LNCaP clone FGC (cell line): ENCODE data around the gene NELFCD.
A peak's percentile ranks its signal among the peaks of the same experiment; 100 is the strongest.
"Not testable (repeated sequence)": the region's sequence is repeated elsewhere in the genome, so short reads cannot be mapped to it uniquely, and the experiment has no call there.

Experiments used
- DNase-seq: peaks from one replicate; pipeline ENCODE4 v3.0.0-alpha.2; 2011; ENCODE audit warnings: low read depth
- H3K4me3 ChIP-seq: 2 replicates; pipeline ENCODE4 v1.5.1; 2011; ENCODE audit warnings: mild to moderate bottlenecking, low read depth, low read length, control low read depth
- CTCF ChIP-seq: IDR thresholded peaks from 2 replicates; pipeline ENCODE4 v1.5.1; 2012; ENCODE audit warnings: mild to moderate bottlenecking; ENCODE audit not compliant: control insufficient read depth, insufficient read depth; ENCODE audit errors: extremely low read depth

NELFCD gene

GRCh38 chr20:58982406-58983114, 1.5 kb downstream of the NELFCD start:
- no peak for DNase-seq
- peak overlapping the region; percentile 78 for H3K4me3 ChIP-seq

GRCh38 chr20:58983115-58983468, 2.0 kb downstream of the NELFCD start:
- not testable (repeated sequence) for DNase-seq, H3K4me3 ChIP-seq

More at GRCh38 chr20:58982406-58983114, 1.5 kb downstream of the NELFCD start:
- TF ChIP-seq CTCF, result no peak

- H3K4me3 ChIP-seq, result no peak overlapping the region
- TF ChIP-seq CTCF, result no peak
- DNase-seq, result no peak
Measured at GRCh38 chr20:58984691-58985090, 3.6 kb downstream of the NELFCD start.

- DNase-seq, result no peak
- TF ChIP-seq CTCF, result no peak
- no peak overlapping the region for H3K4me3 ChIP-seq
Measured at GRCh38 chr20:58985656-58986055, 4.6 kb downstream of the NELFCD start.

DNA sequence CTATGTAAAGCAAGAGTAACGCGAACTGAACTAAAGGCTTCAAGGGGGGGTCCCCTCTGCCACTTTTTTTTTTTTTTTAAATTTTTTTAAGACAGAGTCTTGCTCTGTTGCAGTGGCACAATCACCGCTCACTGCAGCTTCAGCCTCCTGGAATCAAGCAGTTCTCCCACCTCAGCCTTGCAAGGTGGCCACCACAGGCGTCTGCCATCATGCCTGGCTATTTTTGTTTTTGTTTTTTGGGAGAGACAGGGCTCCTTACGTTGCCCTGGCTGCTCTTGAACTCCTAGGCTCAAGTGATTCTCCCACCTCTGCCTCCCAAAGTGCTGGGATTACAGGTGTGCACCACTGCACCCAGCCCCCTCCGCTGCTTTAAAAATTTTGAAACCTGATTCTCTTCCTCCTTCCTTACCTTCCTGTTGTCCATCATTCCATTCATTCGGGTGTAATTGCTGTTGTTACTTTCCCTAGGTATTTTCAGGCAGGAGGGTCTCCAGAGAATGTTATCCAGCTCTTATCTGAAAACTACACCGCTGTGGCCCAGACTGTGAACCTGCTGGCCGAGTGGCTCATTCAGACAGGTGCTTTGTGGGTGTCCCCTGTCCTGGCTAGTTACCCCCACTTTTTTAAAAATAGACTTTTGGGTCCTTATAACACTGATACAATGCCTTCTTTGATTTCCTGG, 5.4 kb downstream of the NELFCD start:
- no peak for DNase-seq
- no peak overlapping the region for H3K4me3 ChIP-seq
- TF ChIP-seq CTCF, result no peak

- no peak overlapping the region for H3K4me3 ChIP-seq
- TF ChIP-seq CTCF, result no peak
- no peak for DNase-seq
Measured at GRCh38 chr20:58986968-58987517, 6.0 kb downstream of the NELFCD start.

DNA sequence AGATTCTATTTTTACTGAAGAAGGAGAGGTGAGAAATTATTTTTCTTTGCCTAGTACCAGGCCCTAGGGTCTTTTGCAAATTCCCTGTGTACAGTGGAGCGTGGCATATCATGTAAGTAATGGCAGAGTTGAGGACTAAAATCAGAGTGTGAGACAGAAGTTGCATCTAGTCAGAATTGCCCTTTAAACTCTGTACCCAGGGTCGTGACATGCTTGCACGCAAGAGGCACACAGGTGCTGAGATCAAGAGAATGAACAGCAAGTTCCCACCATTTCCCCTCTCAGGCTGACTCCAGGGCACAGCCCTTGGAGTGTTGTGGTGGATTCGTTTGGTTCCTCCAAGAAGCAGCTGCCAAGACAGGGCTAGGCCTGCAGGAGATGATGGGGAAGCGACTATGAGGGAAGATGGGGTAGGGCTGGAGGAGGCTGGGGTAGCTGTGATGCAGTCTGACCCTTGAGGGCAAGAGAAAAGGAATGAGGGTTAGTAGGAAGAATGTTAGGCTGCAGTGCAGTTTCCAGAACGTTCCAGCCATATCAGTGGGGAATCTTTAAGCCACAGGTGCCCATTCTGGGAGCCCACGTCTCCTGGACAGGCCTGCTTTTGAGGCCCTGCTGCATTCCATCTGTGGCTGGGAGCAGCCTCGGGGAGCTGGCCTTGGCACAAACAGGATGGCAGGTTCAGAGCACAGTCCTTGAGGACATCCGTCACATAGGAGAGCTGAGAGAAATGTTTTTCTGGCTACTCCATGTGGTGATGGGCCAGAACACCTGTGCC, 6.9 kb downstream of the NELFCD start:
- no peak for DNase-seq
- no peak for TF ChIP-seq CTCF
- no peak overlapping the region for H3K4me3 ChIP-seq
